Stimulated activated CD8-positive, alpha-beta memory T cell treated with anti-CD3 and anti-CD28 coated beads, Interleukin-12 subunit alpha, Interleukin-12 subunit beta, amount 100 ng/mL, for 4 hours (primary cell): Measurements from ENCODE around the gene TLR5.
"Not testable (repeated sequence)": the region's sequence is repeated elsewhere in the genome, so short reads cannot be mapped to it uniquely, and the experiment has no call there.

ENCODE experiments used
- DNase-seq: peaks from one replicate; pipeline ENCODE4 v3.0.0-alpha.2; 2020; ENCODE audit warnings: low read depth

The TLR5 gene, protein sequence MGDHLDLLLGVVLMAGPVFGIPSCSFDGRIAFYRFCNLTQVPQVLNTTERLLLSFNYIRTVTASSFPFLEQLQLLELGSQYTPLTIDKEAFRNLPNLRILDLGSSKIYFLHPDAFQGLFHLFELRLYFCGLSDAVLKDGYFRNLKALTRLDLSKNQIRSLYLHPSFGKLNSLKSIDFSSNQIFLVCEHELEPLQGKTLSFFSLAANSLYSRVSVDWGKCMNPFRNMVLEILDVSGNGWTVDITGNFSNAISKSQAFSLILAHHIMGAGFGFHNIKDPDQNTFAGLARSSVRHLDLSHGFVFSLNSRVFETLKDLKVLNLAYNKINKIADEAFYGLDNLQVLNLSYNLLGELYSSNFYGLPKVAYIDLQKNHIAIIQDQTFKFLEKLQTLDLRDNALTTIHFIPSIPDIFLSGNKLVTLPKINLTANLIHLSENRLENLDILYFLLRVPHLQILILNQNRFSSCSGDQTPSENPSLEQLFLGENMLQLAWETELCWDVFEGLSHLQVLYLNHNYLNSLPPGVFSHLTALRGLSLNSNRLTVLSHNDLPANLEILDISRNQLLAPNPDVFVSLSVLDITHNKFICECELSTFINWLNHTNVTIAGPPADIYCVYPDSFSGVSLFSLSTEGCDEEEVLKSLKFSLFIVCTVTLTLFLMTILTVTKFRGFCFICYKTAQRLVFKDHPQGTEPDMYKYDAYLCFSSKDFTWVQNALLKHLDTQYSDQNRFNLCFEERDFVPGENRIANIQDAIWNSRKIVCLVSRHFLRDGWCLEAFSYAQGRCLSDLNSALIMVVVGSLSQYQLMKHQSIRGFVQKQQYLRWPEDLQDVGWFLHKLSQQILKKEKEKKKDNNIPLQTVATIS

DNA sequence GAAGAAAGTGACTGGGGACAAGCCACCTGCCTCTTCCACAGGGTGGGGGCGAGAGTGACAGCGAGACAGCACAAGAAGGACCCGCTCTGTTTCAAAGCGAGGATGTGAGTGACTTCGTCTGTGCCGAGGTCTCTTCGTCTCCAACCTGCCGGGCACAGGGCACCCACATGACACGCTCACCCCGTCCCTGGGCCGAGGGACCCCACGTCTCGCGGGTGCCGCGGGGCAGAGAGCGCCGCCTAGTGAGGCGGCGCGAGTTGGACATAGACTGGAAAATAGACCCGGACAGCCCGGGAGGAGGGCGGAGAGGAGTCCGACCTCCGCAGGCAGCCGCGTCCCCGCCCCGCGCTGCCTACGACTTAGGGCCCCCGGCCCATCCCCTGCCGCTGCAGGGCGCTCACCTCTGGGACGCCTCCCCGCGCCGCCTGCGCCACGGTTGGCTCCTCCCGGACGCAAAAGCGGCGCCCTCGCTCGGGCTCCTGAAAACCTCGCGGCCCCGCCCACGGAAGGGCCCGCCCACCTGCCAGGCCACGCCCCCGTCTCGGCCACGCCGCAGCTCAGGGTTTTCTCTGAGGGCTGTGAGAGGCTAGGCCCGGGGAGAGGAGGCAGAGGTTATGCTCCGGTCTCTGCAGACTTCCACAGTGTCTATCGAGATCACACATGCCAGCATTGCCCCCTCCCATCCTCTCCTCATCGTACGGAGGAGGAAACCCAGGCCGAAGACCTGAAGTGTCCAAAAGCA, at the start of gene TLR5:
Gene TLR5, minus strand, starts transcription at position 454 of the 742 bp plus-strand sequence. CDS start 30,217 bp downstream, outside the sequence.
- DNase-seq, result peak; percentile 83

DNA sequence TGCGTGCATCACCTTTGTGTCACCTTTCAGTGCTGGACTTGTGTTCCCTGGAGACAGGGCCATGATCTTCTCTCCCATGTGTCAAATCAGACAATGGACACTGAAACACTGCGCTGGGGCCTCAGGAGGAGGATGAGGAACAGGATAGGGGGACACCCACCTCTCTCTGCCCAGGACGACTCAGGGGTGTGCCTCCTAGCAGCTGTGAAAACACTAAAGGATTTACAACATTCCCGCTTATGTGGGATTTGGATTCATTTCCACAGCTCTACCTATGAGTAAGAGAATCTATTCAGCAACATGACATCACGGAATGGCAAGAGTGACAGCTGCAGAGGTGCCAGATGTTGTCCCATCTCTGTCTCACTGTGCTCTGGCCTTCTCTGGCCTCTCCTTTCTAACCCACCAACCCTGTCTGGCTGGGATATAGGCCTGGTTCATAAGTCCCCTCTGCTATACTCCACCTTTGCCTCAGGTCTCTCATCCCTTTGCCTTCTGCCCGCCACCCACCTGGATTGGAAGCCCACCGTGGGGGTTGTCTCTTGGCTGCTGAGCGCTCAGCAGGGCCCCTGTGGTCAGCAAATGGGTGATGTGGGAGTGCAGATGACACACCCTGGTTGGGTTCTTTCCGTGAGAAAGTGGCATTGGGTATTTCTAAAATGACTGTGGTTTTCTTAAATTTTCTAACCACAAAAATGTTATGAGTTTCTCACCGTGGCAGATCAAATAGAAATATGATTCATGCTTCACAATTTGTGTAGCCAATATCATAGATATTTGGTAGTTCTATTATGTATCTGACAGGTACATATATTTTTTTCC, 47.1 kb upstream of the TLR5 start:
- peak; percentile 40 for DNase-seq

DNA sequence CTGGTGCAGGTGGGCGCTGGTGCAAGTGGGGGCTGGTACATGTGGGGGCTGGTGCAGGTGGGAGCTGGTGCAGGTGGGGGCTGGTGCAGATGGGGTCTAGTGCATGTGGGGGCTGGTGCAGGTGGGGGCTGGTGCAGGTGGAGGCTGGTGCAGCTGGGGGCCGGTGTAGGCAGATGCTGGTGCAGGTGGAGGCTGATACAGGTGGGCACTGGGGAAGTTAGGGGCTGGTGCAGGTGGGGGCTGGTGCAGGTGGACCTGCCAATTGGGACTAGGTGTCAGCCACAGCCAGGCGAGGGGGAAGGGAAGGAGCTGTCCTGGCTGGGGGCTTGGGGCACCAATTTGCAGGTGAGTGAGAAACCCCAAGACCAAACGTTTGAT, 46.5 kb upstream of the TLR5 start:
- DNase-seq, result no peak

DNA sequence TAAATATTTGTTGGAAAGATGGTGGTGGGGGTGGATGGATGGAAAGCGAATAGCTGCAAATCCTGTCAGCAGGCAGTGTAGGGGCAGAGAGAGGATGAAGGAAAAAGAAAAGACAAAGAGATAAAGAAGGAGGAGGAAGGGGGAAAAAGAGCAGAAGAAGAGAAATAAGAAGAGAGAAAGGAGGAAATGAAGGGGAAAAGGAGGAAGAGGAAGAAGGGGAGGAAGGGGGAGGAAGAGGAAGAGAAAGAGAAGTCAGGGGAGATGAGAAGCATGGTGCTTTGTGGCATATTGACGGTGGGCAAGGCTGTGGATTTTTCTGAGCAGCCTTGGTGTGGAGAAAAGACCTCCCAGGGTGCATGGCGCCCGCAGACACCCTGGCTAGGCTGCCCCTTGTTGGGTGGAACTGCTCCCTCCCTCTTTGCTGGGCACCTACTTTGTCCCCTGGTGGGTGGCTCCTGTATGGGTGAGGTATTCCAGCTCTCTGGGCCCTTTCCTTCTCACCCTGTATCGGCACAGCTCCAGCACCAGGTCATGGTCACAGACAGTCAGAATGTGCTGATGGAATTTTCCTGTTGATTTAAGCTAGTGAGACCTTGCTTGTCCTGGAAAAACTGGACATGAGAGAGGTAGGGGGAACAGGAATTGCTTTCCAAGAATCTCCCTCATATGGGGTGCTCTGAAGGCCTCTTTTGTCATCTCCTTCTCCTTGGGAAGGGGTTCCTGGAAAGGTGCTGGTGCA, 45.7 kb upstream of the TLR5 start:
- DNase-seq, result no peak

DNA sequence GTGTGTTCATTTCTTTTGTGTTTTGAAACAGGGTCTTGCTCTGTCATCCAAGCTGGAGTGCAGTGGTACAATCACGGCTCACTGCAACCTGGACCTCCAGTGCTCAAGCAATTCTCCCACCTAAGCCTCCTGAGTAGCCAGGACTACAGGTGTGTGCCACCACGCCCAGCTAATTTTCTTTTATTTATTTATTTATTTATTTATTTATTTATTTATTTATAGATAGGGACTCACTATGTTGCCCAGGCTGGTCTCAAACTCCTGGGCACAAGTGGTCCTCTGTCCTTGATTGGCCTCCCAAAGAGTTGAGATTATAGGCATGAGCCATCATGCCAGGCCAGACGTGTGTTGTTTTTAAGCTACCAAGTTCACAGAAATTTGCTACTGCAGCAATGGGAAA, 43.8 kb upstream of the TLR5 start:
- no peak for DNase-seq

DNA sequence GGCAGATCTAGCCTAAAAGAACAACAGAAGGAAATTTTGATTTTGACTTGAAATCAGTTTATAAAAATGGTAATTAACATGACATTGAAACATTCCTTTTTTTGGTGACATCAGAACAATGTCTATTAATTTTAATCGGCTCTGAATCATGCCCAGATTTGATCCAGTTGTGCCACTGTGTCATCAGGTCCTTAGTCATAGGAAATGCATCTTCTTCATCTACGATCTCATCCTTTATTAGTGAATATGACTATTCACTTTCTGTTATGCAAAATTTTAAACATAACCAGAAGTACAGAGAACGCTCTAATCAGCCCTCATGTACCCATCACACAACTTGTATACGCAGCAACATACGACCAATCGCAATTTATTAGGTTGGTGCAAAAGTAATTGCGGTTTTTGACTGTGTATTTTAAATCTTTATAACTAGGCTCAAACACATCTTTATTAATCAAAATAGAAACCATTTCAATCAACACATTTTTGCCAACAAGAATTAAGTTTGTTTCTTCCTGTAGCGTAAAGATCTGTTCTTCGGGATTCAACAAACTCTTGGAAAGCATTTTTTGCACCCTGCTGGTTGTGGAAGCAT, 40.3 kb upstream of the TLR5 start:
- DNase-seq, result no peak

DNA sequence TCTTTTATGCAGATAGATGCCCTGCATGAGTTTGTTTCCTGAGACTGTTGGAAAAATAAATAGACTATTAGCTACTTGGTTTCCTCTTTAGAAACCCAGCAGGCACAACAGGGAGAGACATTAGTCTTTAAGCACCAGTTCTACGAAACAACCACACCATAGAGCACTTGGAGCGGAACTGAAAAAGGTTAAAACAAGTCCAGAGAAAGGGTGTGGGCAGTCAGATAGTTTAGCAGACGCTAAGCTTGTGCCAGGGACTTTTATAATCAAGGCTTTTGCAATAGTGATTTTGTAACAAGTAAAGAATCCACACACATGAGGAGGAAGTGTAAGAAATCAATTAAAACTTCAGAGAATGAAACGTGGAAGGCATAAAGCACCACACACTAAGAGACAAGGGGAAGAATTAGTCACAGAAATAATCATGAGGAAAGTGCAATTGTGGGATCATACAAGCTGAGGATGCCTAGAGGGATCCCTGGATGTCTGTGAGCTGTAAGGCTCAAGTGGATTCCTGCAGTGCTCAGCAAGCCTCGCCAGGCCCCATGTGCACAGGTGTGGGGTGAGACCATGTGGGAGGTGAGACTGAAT, 37.8 kb upstream of the TLR5 start:
- DNase-seq, result no peak

DNA sequence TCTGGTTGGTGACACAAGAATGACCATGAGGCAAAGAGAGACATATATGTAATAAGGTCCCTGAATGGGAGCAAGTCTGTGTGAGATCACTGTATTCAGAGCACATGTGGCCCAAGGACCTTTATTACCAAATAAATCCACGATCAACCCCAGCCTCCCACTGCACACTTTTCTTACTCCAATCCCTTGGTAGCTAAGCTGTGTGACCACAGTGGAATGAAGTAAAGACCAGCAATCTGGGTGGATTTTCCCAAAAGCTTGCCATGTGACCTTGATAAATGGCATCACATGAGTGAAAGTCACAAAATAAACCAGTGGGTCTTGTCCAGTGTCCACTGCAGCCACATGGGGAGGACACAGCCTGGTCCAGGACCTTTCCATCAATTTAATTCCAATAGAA, 36.7 kb upstream of the TLR5 start:
- no peak for DNase-seq

DNA sequence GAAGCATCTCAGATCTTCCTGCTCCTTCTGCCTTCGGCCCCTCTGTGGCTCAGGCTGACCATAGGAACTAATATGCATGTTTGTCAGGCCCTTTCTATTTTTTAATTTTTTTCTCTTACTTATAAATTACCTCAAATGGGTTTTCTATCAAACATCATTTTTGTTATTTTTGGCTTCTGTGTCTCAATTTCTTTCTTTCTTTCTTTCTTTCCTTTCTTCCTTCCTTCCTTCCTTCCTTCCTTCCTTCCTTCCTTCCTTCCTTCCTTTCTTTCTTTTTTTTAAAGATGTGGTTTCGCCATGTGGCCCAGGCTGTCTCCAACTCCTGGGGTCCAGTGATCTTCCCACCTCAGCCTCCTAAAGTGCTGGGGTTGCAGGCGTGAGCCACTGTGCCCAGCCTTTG, 36.2 kb upstream of the TLR5 start:
- no peak for DNase-seq

DNA sequence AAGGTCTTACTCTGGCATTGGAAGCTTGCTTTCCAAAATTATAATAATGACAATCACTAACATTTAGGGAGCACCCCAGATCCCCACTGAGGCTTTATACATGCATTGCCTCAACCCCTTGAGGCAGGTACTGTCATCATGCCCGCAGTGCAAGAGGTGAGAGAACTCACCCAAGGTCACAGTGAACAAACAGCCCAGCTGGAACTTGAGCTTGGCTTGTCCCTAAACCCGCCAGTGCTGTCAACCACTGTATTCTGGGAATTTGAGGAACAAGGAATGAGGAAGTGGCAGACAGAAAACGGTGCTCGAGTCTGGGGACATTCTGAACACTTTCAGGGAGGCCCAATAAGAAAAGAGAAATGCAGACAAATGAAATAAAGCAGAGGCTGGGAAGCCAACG, 34.6 kb upstream of the TLR5 start:
- no peak for DNase-seq

DNA sequence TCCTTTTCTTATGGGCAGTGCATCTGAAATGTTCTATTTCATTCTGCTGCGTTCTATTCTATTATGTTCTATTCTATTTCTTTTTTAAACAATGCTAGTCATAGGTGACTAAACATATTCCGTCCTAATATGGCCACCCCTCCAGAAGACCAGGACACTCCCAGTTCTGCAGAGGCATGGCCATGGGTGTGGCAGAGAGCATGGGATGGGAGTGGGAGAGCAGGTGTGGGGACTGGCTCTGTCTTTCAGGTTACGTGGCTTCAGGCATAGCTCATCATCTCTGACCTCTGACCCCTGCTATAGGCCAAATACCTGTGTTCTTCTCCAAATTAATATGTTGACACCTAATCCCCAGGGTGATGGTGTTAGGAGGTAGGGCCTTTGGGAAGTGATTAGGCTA, 33.4 kb upstream of the TLR5 start:
- DNase-seq, result no peak

DNA sequence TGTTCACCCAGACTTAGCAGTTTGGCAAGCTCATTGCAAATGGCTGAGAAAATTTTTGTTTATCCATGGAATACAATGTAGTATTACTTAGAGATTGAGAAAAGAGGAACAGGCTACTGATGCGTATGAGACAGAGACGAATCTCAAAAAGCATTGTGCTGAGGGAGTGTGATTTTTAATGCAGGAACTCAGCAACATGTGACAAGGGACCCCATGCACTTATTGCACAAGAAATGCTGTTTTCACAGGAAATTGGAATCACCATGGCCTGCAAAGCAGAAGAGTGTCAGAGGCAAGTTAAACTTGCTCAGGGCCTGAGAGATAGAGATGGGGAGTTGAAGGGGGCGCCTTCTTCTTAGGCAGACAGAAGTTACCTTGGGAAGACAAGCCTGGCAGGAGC, 32.6 kb upstream of the TLR5 start:
- no peak for DNase-seq

DNA sequence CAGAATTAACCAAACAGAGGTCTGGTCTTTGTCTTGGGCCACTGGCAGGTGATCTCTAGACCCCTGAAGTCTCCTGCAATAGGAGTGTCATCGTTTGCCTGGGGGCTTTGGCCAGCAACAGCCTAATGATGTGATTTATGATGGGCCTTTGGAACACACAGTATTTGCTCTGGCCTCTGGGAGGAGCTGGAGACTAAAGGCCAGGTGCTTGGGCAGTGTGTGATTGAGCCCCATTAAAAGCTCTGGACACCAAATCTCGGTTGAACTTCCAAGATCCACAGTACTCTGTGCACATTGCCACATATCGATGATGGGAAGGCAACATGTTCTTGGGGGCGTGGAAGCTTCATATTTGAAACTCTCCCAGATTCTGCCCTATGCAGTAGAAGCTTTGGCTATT, 32.0 kb upstream of the TLR5 start:
- DNase-seq, result no peak

DNA sequence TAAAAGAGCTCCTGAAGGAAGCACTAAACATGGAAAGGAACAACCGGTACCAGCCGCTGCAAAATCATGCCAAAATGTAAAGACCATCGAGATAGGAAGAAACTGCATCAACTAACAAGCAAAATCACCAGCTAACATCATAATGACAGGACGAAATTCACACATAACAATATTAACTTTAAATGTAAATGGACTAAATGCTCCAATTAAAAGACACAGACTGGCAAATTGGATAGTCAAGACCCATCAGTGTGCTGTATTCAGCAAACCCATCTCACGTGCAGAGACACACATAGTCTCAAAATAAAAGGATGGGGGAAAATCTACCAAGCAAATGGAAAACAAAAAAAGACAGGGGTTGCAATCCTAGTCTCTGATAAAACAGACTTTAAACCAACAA, 26.4 kb upstream of the TLR5 start:
- not testable (repeated sequence) for DNase-seq

DNA sequence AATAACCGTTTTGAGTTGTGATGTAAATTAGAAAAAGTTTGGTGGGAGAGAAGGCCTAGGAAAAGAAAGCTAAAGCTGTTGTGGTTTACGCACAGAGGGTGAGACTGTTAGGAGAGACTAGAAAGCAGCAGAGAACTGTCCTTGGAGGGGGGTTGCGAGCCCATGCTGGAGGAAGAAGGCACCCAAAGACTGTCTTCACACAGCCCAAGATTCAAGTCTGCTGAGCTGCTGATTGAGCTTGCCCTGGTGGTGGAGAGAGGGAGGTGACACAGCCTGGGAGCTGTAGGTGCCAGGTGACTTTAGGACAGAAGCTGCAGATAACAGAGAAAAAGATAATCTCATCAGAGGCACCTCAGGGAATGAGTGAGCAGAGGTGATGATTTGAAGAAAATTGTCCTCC, 18.3 kb upstream of the TLR5 start:
- no peak for DNase-seq

DNA sequence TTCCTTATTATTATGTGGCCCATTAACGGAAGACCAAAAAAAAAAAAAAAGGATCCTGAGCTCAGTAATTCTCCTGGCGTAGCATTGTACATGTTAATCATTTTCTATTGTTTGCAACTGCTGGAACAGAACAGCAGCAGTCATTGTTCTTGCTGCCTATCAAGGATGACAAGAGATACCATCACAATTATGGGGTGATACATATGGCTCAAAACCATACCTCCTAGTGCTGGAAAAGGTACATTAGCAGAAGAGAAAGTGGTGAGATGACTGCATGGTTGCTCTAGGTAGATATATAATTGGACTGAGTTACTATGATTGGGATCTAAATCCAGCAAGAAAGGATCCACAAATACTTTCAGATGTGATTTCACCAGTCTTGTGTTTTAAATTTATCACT, 13.3 kb upstream of the TLR5 start:
- DNase-seq, result no peak

DNA sequence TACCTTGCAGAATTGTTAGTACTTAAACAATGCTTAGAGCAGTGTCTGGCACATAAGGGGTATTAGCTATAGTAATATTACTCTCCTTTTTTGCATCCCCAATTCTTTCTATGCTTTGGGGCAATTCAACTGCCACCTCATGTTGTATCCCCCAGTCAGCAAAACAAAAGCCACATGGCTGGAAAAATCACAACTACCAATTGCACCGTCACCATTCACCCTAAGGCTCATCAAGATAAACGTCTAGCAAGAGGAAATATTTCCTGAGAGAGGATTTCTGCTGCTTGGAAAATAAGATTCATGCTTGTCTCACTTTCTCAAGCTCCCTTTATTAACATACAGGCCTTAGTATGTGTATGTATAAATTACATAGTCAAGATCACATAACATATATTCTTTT, 12.1 kb upstream of the TLR5 start:
- DNase-seq, result no peak

DNA sequence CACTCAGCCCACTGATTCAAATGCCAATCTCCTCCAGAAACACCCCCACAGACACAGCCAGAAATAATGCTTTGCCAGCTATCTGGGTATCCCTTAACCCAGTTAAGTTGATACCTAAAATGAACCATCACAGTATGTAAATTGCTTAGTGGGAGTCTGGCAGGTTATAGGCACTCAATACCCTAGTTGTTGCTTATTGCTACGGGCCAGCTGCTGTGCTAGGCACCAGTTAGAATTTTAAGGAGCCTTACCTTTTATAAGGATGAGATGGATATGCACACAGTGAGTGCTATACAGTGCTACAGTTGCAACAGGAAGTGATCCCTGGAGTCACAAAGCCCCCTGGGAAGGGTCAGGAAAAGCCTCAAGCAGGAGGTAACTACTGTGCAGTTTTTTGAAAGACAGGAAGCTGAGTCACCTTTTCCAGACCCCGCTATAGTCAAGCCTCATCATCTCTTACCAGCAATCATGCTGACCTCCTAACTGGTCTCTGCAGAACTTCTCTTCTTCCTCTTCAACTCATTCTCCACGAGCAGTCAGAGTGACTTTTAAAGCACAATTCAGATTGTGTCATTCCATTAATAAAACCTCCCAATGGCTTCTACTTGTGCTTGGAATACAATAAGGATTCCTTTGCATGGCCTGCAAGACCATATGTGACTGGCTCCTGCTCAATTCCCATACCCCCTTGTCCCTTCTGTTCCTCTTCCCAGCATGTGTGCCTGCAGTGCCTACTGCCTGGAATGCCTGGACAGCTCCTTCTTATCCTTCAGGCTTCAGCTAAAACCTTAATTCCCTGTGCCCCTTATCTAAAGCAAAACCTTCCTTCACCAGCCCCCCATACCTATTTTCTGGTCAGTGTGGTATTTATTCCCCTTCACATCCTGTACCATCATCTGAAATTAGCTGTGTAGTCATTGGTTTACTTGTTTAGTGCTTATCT, 10.4 kb upstream of the TLR5 start:
- DNase-seq, result no peak

DNA sequence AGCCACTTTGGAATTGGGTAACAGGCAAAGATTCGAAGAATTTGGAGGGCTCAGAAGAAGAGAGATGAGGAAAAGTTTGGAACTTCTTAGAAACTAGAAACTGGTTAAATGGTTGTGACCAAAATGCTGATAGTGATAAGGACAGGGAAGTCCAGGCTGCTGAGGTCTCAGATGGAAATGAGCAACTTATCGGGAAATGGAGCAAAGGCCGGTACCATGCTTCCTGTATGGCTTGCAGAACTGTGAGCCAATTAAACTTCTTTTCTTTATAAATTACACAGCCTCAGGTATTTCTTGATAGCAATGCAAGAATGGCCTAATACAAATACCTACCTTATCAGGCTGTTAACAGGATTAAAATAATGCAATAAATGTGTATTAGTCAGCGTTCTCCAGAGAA, 9.4 kb upstream of the TLR5 start:
- no peak for DNase-seq
